Measurements from ENCODE around the gene CAPRIN2.

The CAPRIN2 gene, protein sequence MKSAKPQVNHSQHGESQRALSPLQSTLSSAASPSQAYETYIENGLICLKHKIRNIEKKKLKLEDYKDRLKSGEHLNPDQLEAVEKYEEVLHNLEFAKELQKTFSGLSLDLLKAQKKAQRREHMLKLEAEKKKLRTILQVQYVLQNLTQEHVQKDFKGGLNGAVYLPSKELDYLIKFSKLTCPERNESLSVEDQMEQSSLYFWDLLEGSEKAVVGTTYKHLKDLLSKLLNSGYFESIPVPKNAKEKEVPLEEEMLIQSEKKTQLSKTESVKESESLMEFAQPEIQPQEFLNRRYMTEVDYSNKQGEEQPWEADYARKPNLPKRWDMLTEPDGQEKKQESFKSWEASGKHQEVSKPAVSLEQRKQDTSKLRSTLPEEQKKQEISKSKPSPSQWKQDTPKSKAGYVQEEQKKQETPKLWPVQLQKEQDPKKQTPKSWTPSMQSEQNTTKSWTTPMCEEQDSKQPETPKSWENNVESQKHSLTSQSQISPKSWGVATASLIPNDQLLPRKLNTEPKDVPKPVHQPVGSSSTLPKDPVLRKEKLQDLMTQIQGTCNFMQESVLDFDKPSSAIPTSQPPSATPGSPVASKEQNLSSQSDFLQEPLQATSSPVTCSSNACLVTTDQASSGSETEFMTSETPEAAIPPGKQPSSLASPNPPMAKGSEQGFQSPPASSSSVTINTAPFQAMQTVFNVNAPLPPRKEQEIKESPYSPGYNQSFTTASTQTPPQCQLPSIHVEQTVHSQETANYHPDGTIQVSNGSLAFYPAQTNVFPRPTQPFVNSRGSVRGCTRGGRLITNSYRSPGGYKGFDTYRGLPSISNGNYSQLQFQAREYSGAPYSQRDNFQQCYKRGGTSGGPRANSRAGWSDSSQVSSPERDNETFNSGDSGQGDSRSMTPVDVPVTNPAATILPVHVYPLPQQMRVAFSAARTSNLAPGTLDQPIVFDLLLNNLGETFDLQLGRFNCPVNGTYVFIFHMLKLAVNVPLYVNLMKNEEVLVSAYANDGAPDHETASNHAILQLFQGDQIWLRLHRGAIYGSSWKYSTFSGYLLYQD

DNA sequence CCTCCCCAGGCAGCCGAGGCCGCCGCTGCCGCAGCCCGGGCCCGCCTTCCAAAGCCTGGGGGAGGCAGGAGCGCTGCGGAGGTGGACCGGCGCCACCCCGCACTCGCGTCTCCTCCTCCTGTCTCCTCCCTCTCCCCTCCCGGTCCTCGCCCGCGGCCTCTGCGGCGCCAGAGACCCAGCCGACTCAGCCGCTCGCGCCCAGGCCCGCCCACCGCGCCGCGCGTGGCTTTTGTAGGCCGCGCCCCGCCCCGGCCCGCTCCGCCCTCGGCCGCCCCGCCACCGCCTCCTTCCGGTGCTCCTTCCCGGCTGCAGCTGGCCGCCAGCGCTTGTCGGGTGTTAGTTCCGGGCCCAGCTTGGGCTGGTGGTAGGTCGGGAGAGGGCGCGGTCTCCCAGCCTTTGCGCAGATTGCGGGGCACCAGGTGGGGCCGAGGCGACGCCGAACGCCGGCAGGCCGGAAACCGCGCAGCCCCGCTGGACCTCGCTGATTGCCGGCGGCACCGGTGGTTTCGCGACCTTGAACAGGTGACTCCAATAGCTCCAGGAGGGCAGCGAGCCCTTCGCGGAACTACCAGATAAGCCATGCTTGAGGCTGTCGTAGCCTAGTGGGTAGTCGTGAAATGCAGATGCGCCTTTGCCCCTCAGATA is at the start of gene CAPRIN2:
TSS of gene CAPRIN2 (minus strand) at position 202 of the 645 bp plus-strand sequence. CDS start 1,431 bp downstream, outside the sequence.
- peak; percentile 94 for DNase-seq

DNA sequence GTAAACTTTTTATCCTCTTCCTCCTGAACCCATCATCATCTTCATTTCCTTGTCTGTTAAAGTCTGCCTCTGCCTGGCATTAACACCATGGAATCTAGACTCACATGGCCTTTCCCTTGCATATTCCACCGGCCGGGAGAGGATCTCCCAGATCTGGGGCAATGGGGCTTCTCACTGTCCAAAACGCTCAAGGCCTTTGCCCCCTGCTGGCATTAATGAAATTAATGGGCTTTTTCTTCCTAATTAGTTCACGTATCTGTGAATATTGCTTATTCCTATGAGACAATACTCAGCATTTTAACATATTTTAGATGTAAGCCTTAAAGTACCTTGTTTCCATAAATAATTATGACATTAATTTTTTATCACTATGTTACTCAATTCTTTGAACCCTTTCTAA is 42.9 kb upstream of the CAPRIN2 start:
- no peak for DNase-seq

DNA sequence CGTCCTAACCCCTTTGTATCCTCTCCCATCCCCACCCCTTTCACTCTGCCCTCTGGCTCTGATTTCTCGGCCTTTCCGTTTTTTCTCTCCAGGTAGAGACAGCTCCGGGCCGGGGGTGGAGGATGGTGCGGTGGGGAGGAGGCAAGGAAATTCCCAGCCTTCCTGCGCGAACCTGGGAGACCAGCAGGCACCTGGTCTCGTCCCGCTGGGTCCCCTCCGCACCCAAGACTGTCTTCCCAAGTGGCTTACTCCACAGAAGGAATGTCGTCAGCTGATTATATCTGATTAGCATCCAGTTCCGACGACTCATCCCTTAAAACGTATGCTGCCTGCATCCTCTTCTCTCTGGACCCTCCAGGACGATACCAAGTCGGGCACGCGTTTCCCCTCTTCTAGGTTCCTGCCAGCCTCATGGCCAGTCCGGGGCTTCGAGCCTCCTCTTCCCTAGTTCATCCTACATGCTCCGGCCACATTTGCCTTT is 42.2 kb upstream of the CAPRIN2 start:
- DNase-seq, result no peak

GRCh38 chr12:30796313-30796780 is 41.6 kb upstream of the CAPRIN2 start:
- no peak for DNase-seq

DNA sequence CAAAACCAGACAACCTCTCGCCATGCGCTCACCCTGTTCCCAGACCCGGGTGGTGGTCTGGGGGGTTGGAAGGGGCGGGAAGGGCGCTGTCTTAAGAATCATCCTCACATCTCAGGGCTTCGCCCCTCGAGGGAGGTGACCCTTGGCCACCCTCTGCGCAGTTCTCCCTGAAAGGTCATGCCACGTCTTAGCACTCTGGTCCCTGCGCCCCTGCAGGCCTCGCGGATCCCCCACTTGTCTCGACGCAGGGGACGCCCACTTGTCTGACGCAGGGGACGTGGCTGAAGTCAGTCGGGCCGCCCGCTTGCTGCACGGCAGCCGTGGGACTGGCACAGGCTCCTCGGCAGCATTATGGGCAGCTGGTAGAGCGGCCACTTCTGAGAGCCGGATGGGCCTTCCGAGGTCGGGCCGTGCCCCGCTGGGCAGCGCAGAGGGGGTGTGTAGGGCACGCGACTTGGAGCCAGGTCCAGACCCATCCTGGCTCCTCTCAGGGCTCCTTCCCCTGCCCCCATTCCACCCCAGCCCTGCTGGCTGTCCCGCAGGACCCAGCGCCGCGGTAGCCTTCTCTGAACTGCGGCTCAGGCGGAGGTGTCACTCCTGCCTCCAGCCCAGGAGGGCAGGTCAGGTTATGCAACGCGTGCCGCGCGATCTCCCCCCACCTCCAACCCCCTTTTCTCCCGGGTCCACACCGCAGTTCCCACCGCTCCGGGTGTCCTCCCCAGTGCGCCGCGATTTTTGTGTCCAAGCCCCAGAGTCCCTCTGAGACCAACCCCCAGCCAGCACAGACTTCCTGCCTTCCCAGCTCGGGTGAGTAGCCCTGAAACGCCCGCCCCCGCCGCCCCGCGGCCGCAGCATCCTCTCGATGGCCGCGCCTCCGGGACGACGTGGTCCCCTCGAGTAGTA is 40.9 kb upstream of the CAPRIN2 start:
- peak; percentile 30 for DNase-seq

DNA sequence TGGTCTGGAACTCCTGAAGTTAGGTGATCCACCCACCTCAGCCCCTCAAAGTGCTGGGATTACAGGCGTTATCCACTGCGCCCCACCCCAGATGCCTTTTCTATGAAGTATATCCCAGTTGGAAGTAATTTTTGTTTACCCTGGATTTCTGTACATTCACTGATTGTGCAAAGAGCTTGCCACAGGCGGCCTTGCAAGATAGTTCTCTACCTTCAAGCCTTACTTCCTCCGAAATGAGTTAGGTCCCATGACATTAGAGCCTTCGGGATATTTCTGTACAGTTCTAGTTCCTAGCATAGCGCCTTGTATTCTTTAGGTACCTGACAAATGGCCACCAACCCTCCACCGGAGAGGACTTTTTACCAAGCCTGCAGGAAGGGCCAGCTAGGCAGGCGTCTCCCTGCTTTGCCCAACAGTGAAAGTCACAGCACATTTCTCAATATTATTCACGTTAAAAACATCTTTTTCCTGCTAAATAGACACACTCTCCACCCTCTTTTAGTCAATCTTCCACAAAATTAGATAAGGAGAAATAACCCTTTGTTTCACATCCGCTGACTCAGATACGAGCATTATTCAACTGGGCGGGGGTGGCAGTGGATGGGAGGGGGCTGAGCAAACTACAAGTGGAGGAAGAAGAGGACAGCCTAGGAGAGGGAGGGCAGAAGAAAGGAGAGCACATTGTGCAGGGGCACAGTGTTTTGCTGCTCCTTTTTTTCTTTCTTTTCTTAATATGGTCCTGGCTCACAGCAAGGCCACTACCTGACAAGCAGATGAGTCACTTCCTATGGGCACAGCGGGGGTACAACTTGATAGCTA is 40.0 kb upstream of the CAPRIN2 start:
- no peak for DNase-seq

DNA sequence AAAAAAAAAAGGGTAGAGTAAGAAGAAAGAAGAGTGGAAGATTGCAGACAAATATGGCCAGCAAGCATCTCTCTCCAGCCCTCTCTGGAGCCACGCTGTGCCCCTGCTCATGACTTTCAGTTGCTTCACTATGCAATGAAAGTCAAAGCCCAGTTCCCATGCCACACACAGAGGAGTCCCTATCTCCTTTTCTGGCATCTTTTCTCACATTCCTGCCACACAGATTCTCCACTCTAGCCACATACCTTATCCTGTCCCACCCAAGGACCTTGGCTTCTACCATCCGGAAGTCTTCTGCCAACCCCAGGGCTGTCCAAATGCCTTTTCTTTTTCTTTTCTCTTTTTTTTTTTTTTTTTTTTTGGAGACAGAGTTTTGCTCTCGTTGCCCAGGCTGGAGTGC is 39.3 kb upstream of the CAPRIN2 start:
- DNase-seq, result no peak

- no peak for DNase-seq
Measured at GRCh38 chr12:30792648-30793499, 38.1 kb upstream of the CAPRIN2 start.

DNA sequence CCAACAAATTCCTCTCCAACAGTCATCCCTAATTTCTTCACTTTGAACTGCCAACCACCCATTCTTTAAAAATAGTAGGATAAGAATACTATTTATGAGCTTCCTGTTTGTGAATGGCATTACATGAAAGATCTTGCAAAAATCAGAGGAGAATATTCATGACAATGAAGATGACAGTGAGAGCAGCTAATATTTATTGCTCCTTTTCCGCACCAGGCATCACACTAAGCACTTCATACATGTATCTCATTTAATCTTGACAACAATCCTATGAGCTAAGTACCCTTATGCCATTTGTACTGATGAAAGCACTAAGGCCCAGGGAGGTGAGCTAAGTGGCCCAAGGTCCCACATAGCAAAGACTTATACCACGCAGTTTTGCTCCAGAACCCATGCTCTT is 37.3 kb upstream of the CAPRIN2 start:
- DNase-seq, result no peak

DNA sequence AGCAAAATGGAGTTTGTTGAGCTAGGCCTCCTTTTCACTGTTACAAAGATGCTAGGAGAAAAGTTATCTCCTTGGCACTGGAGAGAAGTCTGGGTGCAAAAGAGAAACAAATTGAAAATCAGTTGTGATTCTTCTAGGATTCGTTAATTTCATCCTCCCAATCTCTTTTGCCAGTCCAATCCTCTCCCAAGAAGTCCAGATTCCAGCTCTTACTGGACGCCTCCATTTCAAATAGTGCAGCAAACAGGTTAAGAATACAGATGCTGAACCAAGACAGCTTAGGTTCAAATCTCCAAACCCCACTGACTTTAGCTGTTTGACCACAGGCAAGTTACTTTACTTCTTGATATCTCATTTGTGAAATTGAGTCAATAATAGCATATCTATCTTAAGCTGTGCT is 34.0 kb upstream of the CAPRIN2 start:
- DNase-seq, result no peak

GRCh38 chr12:30785630-30786029 is 30.9 kb upstream of the CAPRIN2 start:
- DNase-seq, result no peak

GRCh38 chr12:30784508-30784907 is 29.8 kb upstream of the CAPRIN2 start:
- DNase-seq, result no peak

GRCh38 chr12:30783946-30784345 is 29.2 kb upstream of the CAPRIN2 start:
- DNase-seq, result no peak

DNA sequence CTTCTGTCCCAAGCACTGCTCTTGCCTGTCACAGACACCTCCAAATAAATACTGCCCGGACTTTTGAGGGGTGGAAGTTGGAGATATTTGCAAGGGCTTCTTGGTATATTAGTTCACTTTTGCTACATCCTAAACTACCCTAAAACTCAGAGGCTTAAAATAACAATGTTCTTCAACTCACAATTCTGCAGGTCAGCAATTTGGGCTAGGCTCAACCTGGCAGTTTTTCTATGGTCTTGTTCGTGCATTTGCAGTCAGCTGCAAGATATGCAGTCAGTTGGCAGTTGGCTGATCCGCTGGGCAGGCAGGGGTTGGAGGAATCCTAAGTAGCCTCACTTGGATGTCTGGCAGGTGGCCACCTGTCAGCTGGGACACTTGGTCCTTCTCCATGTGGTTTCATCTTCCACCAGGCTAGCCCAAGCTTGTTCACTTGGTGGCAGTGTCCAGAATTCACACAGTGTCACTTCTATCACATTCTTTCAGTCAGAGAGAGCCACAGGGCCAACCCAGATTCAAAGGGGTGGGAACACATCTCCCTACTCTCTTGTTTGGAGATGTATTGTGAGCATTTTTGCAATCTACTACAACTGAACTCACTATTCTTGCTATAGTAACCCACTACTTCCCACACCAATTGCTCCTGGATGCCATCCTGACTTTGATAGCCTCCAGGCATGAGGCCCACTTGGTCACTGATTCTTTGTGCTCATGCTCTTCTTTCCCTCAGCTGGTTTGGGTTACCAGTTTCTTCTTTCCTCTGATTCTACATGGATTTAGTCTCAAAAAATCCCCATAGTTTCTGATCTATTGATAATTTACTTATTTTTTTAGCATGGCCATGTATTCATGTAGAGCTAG is 27.8 kb upstream of the CAPRIN2 start:
- no peak for DNase-seq

DNA sequence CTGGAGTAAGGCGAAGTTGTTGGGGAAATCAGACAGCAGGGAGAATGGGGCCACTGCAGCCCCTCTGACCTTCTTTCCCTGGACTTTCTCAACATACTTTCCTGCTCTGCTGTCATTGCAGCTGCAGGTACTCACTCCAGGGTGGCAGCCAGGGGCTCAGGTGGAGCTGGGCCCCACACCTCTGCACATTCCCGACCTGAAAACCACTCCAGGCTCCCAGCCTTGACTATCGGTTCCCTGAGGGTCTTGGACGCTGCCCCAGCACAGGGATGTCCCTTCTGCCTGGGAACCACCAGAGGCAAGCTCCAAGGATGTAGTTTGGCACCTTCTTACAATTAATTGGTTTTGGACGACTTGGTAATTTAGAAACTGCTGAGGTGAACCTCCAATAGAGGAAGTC is 24.8 kb upstream of the CAPRIN2 start:
- no peak for DNase-seq

- DNase-seq, result no peak
Measured at GRCh38 chr12:30779178-30779577, 24.4 kb upstream of the CAPRIN2 start.

GRCh38 chr12:30774599-30774998 is 19.8 kb upstream of the CAPRIN2 start:
- no peak for DNase-seq

DNA sequence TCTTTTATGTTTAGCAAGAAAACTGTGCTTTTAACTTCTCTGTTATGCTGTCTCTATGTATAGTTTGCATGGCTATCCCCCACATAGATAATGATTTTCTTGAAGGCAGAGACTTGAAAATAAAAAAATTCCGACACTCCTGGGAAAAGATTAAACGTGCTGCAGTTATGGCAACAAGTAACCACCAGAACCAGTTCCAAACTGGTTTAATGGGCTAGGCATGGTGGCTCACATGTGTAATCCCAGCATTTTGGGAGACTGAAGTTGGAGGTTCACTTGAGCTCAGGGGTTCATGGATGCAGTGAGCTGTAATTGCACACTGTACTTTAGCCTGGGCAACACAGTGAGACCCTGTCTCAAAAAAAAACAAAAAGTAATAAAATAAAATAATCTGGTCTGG is 15.1 kb upstream of the CAPRIN2 start:
- no peak for DNase-seq

DNA sequence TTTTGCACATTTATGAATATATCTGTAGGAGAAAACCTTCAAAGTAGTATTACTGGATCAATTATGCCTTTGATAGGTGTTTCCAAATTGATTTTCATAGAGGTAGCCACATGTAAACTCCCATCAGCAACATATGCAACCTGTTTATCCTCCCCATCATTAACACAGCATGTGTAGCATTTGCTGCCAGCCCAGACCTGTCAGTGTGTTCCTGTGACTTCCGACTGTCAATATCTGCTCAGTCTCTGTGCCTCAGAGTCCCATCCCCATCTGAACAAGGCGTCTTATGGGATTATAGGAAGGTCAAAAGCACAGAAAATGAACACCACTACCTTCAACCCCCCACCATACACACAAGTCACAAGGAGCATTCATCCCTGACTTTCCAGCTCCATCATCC is 9.5 kb upstream of the CAPRIN2 start:
- no peak for DNase-seq
